HG02938 (cell line): ENCODE data around the gene SPACDR.

ENCODE experiments used
- ATAC-seq: cut with Tn5 transposase; IDR thresholded peaks from one replicate; pipeline ENCODE4 v1.9.1; 2021; ENCODE audit warnings: mild to moderate bottlenecking, moderate library complexity; ENCODE audit not compliant: unreplicated experiment

The SPACDR gene

GRCh38 chr7:100419660-100420226, 44.3 kb downstream of the SPACDR start:
- ATAC-seq = no peak

GRCh38 chr7:100418930-100419659, 45.0 kb downstream of the SPACDR start:
- no peak for ATAC-seq

GRCh38 chr7:100415448-100415847, 48.6 kb downstream of the SPACDR start:
- no peak for ATAC-seq

GRCh38 chr7:100413889-100414288, 50.2 kb downstream of the SPACDR start:
- ATAC-seq = no peak

GRCh38 chr7:100413346-100413745, 50.7 kb downstream of the SPACDR start:
- no peak for ATAC-seq

- no peak for ATAC-seq
These were observed 53.0 kb downstream of the SPACDR start for GRCh38 chr7:100411101-100411500.

GRCh38 chr7:100407285-100408180, 56.5 kb downstream of the SPACDR start:
- ATAC-seq = no peak

- ATAC-seq = no peak
These were observed 57.3 kb downstream of the SPACDR start for GRCh38 chr7:100406767-100407166.
